Spleen (tissue), 11 donors: Measurements from ENCODE around the gene FAM200B. TPM values are rescaled to one million over a fixed set of nuclear protein-coding genes. Genes with fewer than 3 reads are reported as not detected.

ENCODE experiments used
- DNase-seq: peaks from one replicate; pipeline ENCODE4 v3.0.0-alpha.2; 2020
- H3K27ac ChIP-seq, 8 donors: fragments of 200-600 bp; sonication (generic) in 7 of 8; 1 replicate in 4 of 8; 2 replicates in 4 of 8; pipeline versions ENCODE4 v1.5.0 to v1.8.0; 2016 to 2021; ENCODE audit warnings: inconsistent platforms in 4 of 8, mild to moderate bottlenecking in 4 of 8, moderate library complexity in 1 of 8
- H3K27me3 ChIP-seq, 7 donors: fragments of 200-600 bp; sonication (generic) in 6 of 7; replicated peaks in 1 of 7; 1 replicate in 4 of 7; 2 replicates in 3 of 7; pipeline versions ENCODE4 v1.5.0 to v1.8.0; 2016 to 2021; ENCODE audit warnings: inconsistent platforms in 3 of 7, mild to moderate bottlenecking in 1 of 7
- H3K36me3 ChIP-seq, 6 donors: fragments of 200-600 bp; sonication (generic) in 5 of 6; 1 replicate in 4 of 6; 2 replicates in 2 of 6; pipeline versions ENCODE4 v1.5.0 to v1.8.0; 2016 to 2021; ENCODE audit warnings: inconsistent platforms in 2 of 6
- H3K4me1 ChIP-seq, 6 donors: fragments of 200-600 bp; sonication (generic) in 5 of 6; 1 replicate in 3 of 6; 2 replicates in 3 of 6; pipeline versions ENCODE4 v1.5.0 to v1.8.0; 2016 to 2021; ENCODE audit warnings: inconsistent platforms in 3 of 6
- H3K4me3 ChIP-seq, 8 donors: fragments of 200-600 bp; sonication (generic) in 7 of 8; 1 replicate in 4 of 8; 2 replicates in 4 of 8; pipeline versions ENCODE4 v1.5.0 to v1.8.0; 2016 to 2021; ENCODE audit warnings: inconsistent platforms in 4 of 8, mild to moderate bottlenecking in 4 of 8, moderate library complexity in 2 of 8
- H3K9me3 ChIP-seq, 8 donors: fragments of 200-600 bp; sonication (generic) in 7 of 8; 1 replicate in 4 of 8; 2 replicates in 4 of 8; pipeline versions ENCODE4 v1.5.0 to v1.8.0; 2016 to 2021; ENCODE audit warnings: inconsistent platforms in 4 of 8
- POLR2A ChIP-seq, 3 donors: fragments of 450-650 bp; IDR thresholded peaks; one replicate each; pipeline ENCODE4 v1.5.1; 2017; ENCODE audit warnings: antibody characterized with exemption in 3 of 3, mild to moderate bottlenecking in 1 of 3
- POLR2AphosphoS5 ChIP-seq, 3 donors: sonication (generic); formaldehyde crosslinking; IDR thresholded peaks; one replicate each; pipeline ENCODE4 v1.5.1; 2017; ENCODE audit warnings: antibody characterized with exemption in 3 of 3
- WGBS, 5 donors: extraction: QIAGEN DNeasy Blood & Tissue Kit in 3 of 5; methylation state at CpG; one replicate each; pipeline versions ENCODE4 v1.1.5 to v1.1.7; 2013 to 2018; 5-methylcytosine and 5-hydroxymethylcytosine counted together
- intact Hi-C: fragments of 100-400 bp; cut with DNase I; formaldehyde crosslinking; loops from one replicate; pipeline ENCODE4 v1.15.0; 2023; ENCODE audit warnings: low total_unique reads
- polyA plus RNA-seq, 3 donors: library from polyadenylated mRNA; stranded (reverse); fragments of 200-250 nt; gene quantifications; one replicate each; pipeline ENCODE4 v1.2.1, GENCODE V29; 2013
- total RNA-seq, 7 donors: library from RNA; depleted of rRNA in 3 of 7; stranded (reverse); fragments of >200 nt in 3 of 7; fragmentation: NEBNext Ultra II Directional in 4 of 7; extraction: Animal tissue kit (Norgen Biotek cat#: 25700) in 4 of 7; gene quantifications; one replicate each; pipeline versions ENCODE4 v1.1.0 to v1.2.1, GENCODE V29; 2016 to 2021
- TF ChIP-seq, protein P1 (sequence below), 11 experiments: fragments of 200-600 bp in 7 of 11; fragments of 450-650 bp in 4 of 11; sonication (generic) in 4 of 11; IDR thresholded peaks in 8 of 11; conservative IDR thresholded peaks in 3 of 11; 1 replicate in 7 of 11; 2 replicates in 4 of 11; pipeline versions ENCODE4 v1.4.0 to v1.8.0; 2016 to 2021; ENCODE audit warnings: antibody characterized with exemption in 11 of 11, inconsistent platforms in 4 of 11, mild to moderate bottlenecking in 1 of 11
- donor health status: healthy with polysubstance abuse.
- donor health status: DM: no; HTN: no; CAD: no; lungs with moderate emphysema.
- donor health status: DM: no; HTN: no; CAD: no.
- donor health status: Bipolar disorder and iron deficiency.
- donor health status: healthy.
- donor health status: DM: no; HTN: no; CAD: no.
- donor health status: DM: yes; HTN: yes; CAD: no.

The FAM200B gene
- total and polyA plus RNA-seq, 10 donors = 17.4 to 42.0 (median 28.6) TPM

DNA sequence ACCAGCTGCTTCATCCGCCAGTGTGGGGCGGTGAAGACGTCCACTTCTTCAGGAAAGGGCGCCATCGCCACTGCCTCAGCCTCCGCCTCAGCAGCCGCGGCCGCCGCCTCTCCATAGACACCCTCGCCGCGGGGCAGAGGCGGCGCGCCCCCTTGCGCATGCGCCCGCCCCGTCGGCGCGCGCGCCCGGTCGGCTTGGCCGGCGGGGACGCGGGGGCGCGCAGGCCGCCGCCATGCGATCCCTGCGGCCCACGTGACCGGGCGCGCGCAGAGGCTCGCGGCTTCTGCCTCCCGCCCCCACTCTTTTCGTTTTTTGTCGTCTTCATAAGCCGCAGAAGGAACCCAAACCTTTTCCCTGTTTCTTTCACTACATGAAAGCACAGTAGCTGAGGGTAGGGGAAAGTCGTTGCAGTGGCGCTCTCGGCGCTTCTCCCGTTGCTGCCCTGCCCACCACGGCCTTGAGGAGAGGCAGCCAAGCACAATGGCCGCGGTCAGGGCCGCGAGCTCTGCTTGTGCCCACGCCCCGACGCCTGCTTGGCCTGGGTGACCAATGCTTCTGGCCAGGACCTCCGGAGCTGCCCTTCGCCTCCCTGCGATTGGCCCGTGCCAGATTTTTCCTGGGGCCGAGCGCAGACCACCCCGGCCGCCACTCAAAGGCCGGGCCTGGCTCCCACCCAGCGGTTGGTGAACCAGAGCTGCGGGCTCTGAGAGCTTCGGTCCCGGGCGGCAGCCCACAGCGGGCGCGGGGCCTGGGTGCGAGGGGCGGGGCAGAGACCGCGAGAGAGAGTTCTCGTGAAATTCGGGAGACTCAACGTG lies 26.2 kb upstream of the FAM200B start, which contains the start of gene FBXL5:
FBXL5 (minus strand) TSS at position 135 of the 815 bp plus-strand sequence; CDS start at position 65, 70 bp downstream.
- TF ChIP-seq POLR2AphosphoS5 (IDR thresholded peaks at IDR 0.05) = peak; percentile 92 to 96 (median 95)
- TF ChIP-seq POLR2A (IDR thresholded peaks at IDR 0.05) = peak; percentile 23 to 84 (median 27)
- TF ChIP-seq, protein P1, sequence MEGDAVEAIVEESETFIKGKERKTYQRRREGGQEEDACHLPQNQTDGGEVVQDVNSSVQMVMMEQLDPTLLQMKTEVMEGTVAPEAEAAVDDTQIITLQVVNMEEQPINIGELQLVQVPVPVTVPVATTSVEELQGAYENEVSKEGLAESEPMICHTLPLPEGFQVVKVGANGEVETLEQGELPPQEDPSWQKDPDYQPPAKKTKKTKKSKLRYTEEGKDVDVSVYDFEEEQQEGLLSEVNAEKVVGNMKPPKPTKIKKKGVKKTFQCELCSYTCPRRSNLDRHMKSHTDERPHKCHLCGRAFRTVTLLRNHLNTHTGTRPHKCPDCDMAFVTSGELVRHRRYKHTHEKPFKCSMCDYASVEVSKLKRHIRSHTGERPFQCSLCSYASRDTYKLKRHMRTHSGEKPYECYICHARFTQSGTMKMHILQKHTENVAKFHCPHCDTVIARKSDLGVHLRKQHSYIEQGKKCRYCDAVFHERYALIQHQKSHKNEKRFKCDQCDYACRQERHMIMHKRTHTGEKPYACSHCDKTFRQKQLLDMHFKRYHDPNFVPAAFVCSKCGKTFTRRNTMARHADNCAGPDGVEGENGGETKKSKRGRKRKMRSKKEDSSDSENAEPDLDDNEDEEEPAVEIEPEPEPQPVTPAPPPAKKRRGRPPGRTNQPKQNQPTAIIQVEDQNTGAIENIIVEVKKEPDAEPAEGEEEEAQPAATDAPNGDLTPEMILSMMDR (IDR thresholded peaks at IDR 0.05 in 8 of 11, conservative IDR thresholded peaks at IDR 0.05 in 3 of 11) = peak in 1 of 11 experiments; percentile 19
- WGBS, 5 donors = 8 to 12% (median 11%) methylated on average over 59 to 85 of the region's 85 CpGs
- H3K27me3 ChIP-seq = no peaks in the 10 kb centered on the region
- H3K27ac ChIP-seq = peak within 1 kb of the TSS; percentile 97 to 99 (median 99)
- H3K9me3 ChIP-seq = no peaks in the 10 kb centered on the region
- intact Hi-C loops = loop anchor here (10.0 kb wide), 2 partner anchors 421 to 651 kb away; partner anchors contain the start of gene CPEB2
- peaks cover 30 to 79% (median 47%) of the 10 kb centered on the region in 6 donors for H3K4me1 ChIP-seq
- DNase-seq = peak; percentile 96
- no peaks in the 10 kb centered on the region for H3K36me3 ChIP-seq
- H3K4me3 ChIP-seq = peak within 1 kb of the TSS; percentile 61 to 92 (median 77)

DNA sequence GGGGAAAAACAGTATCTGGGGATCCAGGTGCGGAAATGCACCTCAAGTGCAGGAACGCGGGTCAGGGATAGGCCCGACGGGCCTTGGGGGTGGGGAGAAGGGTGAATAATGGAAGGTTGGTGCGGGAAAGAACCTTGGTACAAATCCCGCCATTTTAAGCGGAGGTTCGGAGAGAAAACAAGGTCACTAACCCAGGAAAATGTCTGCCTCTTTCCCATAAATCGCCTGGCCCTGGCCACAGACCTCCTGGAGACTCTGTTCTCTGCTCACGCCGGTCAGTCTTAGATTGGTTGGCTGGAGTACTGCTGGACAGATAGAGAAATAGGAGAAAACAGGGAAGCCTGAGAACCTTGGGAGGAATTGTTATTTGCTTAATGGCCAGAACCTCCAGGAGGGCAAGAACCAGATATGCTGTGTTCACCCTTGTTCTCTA lies 25.6 kb upstream of the FAM200B start:
- H3K9me3 ChIP-seq = no peaks in the 10 kb centered on the region
- peak overlapping the region; percentile 97 to 99 (median 99) for H3K27ac ChIP-seq
- H3K36me3 ChIP-seq = no peaks in the 10 kb centered on the region
- TF ChIP-seq POLR2AphosphoS5 (IDR thresholded peaks at IDR 0.05) (no peak), POLR2A (IDR thresholded peaks at IDR 0.05) (no peak)
- TF ChIP-seq, protein P1 (IDR thresholded peaks at IDR 0.05 in 8 of 11, conservative IDR thresholded peaks at IDR 0.05 in 3 of 11) = no peak
- no peaks in the 10 kb centered on the region for H3K27me3 ChIP-seq
- H3K4me1 ChIP-seq = peaks cover 28 to 79% (median 41%) of the 10 kb centered on the region in 6 donors
- no peak for DNase-seq
- H3K4me3 ChIP-seq = peak overlapping the region; percentile 24 to 92 (median 76)
- intact Hi-C loops = loop anchor here (10.0 kb wide), 2 partner anchors 421 to 651 kb away; partner anchors contain the start of gene CPEB2
- 67 to 83% (median 72%) methylated on average over 12 of the region's 12 CpGs for WGBS, 5 donors

DNA sequence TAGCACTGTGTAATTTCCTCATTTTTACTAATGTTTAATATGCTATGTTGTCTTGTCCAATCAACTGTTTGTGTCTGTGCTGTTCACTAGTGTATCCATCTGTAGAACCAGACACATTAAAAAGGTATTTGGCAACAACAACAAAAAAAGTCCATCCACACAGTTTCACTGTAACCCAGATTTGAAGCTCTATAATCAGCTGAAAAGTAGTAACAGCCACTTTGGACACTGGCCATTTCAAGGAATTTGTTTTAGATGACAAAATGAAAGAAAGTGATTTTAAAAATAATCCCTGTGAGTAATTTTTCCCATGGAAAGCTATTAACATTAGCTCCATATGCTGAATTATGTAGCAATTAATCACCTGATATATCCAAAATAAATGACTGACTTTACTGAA lies 24.3 kb upstream of the FAM200B start:
- H3K4me1 ChIP-seq = peaks cover 15 to 72% (median 28%) of the 10 kb centered on the region in 6 donors
- H3K9me3 ChIP-seq = no peaks in the 10 kb centered on the region
- peak overlapping the region in 6 of 8 donors; percentile 98 to 99 (median 99) for H3K27ac ChIP-seq
- TF ChIP-seq POLR2A (IDR thresholded peaks at IDR 0.05) (no peak), POLR2AphosphoS5 (IDR thresholded peaks at IDR 0.05) (no peak)
- H3K4me3 ChIP-seq = peak overlapping the region in 3 of 8 donors; percentile 24 to 92 (median 25)
- intact Hi-C loops = loop anchor here (10.0 kb wide), 2 partner anchors 423 to 653 kb away; partner anchors contain the start of gene CPEB2
- no peaks in the 10 kb centered on the region for H3K27me3 ChIP-seq
- H3K36me3 ChIP-seq = no peaks in the 10 kb centered on the region
- DNase-seq = no peak

DNA sequence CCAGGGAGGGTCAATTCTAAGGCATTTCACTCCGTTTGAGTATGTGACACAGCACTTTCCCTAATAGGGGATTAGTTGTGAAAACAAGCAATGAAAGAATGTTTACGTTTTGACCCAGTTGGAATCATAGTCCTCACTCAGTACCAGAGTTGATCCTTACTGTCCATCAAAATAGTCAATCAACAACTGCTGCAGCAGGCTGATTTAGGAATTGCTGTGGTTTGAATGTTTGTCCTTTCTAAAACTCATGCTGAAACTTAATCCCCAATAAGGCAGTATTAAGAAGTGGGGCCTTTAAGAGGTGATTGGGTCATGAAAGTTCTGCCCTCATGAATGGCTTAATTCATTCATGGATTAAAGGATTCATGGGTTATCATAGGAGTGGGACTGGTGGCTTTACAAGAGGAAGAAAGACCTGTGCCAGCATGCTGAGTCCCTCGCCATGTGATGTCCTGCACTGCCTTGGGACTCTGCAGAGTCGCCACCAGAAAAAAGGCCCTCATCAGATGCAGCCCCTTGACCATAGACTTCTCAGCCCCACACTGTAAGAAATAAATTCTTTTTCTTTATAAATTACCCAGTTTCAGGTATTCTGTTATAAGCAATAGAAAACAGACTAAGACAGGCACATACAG lies 23.4 kb upstream of the FAM200B start:
- TF ChIP-seq, protein P1 (IDR thresholded peaks at IDR 0.05 in 8 of 11, conservative IDR thresholded peaks at IDR 0.05 in 3 of 11) = no peak
- TF ChIP-seq POLR2A (IDR thresholded peaks at IDR 0.05) = no peak
- TF ChIP-seq POLR2AphosphoS5 (IDR thresholded peaks at IDR 0.05) = no peak
- H3K4me1 ChIP-seq = peaks cover 7 to 63% (median 19%) of the 10 kb centered on the region in 6 donors
- H3K4me3 ChIP-seq = peak overlapping the region in 4 of 8 donors; percentile 7 to 92 (median 24)
- no peak for DNase-seq
- WGBS, 5 donors = 67 to 93% (median 81%) methylated on average over 4 of the region's 4 CpGs
- H3K27me3 ChIP-seq = no peaks in the 10 kb centered on the region
- no peaks in the 10 kb centered on the region for H3K36me3 ChIP-seq
- intact Hi-C loops = loop anchor here (10.0 kb wide), 2 partner anchors 423 to 653 kb away; partner anchors contain the start of gene CPEB2
- H3K9me3 ChIP-seq = no peaks in the 10 kb centered on the region
- peak overlapping the region in 7 of 8 donors; percentile 68 to 99 (median 99) for H3K27ac ChIP-seq
